Measurements from ENCODE around the gene ZNG1B. TPM values are rescaled to one million over a fixed set of nuclear protein-coding genes. Genes with fewer than 3 reads are reported as not detected.
"Not testable (repeated sequence)": the region's sequence is repeated elsewhere in the genome, so short reads cannot be mapped to it uniquely, and the experiment has no call there.

Gene ZNG1B
- total RNA-seq (2021; ENCODE audit: unreplicated experiment) (37.1 TPM), Bru-seq, nascent RNA (percentile 77 among the genes with signal in this experiment), BruChase-seq, experiment 1, labeled RNA remaining after a 2-hour chase (percentile 78 among the genes with signal in this experiment), BruChase-seq, experiment 2, labeled RNA remaining after a 6-hour chase (percentile 70 among the genes with signal in this experiment)
- polyA plus RNA-seq (2012; ENCODE audit: insufficient read length) = 27.4 TPM
- long read RNA-seq, transcript CBWD2-203 (14 exons, 1,665 nt) = minor isoform, 11 of 135 reads
- long read RNA-seq, transcript CBWD2-209 (3 exons, 880 nt) = minor isoform, 14 of 135 reads
- long read RNA-seq, transcript CBWD2-201 (15 exons, 1,812 nt) = major isoform, 88 of 135 reads
- long read RNA-seq, partial matches to known transcripts = 4 of 135 reads
- long read RNA-seq, other reads (novel, unspliced or antisense) = 13 of 135 reads

DNA sequence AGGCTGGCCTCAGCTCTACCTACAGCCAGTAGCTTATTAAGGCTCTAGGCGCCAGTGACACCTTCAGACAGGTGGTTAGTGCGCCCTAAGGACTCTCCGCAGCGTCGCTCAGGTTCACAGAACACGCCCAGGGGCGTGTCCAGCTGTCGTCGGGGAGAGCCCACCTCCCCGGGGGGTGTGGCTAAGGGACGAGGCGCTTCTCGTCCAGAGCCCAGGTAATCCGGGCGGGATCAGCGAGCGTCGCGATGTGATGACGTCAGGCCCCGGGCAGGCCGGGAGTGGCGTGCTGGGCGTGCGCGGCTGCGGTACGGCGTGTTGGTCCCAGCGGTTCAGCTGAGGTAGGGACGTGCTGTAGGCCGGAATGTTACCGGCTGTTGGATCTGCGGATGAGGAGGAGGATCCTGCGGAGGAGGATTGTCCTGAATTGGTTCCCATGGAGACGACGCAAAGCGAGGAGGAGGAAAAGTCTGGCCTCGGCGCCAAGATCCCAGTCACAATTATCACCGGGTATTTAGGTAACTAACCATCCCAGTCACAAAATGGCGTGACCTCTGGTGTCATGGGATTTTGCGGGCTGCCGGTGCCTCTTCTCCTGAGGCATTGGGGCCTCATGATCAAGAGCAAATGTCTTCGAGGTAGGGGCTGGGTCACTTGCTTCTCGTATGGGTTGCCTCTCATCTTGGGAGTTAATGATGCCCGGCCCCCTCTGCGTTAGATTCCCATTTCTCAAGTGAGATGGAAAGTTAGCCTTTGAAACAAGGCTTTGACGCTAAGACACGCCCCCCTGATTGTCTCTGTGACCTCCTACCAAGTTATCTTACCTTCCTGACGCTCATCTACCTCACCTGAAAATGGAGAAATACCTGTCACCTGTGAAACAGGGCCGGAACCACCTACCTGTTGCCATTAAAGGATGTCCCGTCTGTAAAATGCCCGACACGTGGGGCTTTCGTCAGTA is at the start of gene ZNG1B:
TSS of gene ZNG1B (plus strand) at position 184 of the 958 bp plus-strand sequence. CDS start at position 362, 178 bp downstream.
- intact Hi-C loops (cut with micrococcal nuclease; ENCODE audit: unreplicated experiment); H3K4me1 ChIP-seq (ENCODE audit: control insufficient read depth, insufficient read depth, low read length); DNase-seq (ENCODE audit: low read depth, low spot score); in situ Hi-C loops (cut with HindIII; ENCODE audit: low pct_unique_long_range_greater_than_20kb, low sequenced_read_pairs); H3K9me3 ChIP-seq (ENCODE audit: control insufficient read depth, insufficient read depth, low read depth, low read length); H3K27me3 ChIP-seq (ENCODE audit: control insufficient read depth, insufficient read depth, low read length); H3K36me3 ChIP-seq (ENCODE audit: control insufficient read depth, insufficient read depth, low read length); CTCF ChIA-PET; POLR2A ChIA-PET; ATAC-seq: not testable (repeated sequence)
- BruUV-seq (replicated peaks) = TSS peak; percentile 82
- Histone ChIP-seq H3K4me3 (ENCODE audit: low read depth in 2 of 2, low read length in 2 of 2) (peak within 1 kb of the TSS; percentile 53 to 55), H3K27ac (ENCODE audit: low read length) (peak within 1 kb of the TSS; percentile 61; the same call in 1 of the 2 replicates)

DNA sequence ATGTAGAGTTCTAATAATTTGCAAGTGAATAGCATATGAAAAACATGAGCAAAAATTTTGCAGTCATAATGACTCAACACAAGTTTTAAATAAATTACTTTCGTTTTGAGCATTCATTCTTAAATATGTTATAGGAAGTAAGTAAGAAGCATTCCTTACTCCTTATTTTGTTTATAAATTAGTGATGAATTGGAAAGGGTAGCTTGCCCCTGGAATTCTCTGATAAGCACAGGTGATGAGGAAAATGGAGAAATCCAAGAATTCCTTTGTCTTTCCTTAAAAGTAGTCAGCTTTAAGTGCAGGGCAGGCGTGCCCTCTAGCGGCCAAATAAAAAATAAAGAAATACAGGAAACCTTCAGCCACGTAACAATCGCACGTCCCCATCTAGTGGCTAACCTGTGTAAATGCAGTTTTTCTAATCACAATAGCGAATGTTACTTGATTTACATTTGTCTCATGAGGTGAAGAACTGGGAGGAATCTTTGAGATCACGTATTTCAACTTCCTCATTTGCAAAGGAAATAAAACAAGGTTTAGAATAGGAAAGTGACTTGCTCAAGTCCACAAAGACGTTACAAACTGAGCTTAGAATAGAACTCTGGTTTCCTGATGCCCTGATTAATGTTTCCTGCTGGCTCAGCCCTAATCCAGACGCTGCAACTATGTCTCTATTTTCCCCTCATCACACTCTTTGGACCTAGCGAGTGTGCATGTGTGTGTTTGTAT is 47.2 kb upstream of the ZNG1B start:
- no peaks in the 10 kb centered on the region for H3K36me3 ChIP-seq (ENCODE audit: control insufficient read depth, insufficient read depth, low read length)
- ChIA-PET CTCF (interaction anchor here (0.6 to 2.2 kb wide), 4 partner anchors 93 to 252 kb away, joined by 4 to 16 read pairs (median 8); no protein-coding TSS in a partner anchor), POLR2A (no interaction called here)
- no TSS peak for BruUV-seq (replicated peaks)
- intact Hi-C loops (cut with micrococcal nuclease; ENCODE audit: unreplicated experiment) = loop anchor here (5.0 kb wide), 1 partner anchor 253 kb away; no protein-coding TSS in a partner anchor
- H3K27me3 ChIP-seq (ENCODE audit: control insufficient read depth, insufficient read depth, low read length) = no peaks in the 10 kb centered on the region
- in situ Hi-C loops (cut with HindIII; ENCODE audit: low pct_unique_long_range_greater_than_20kb, low sequenced_read_pairs) = no loop called here
- H3K27ac ChIP-seq (ENCODE audit: low read length) = no peak overlapping the region
- H3K9me3 ChIP-seq (ENCODE audit: control insufficient read depth, insufficient read depth, low read depth, low read length) = no peaks in the 10 kb centered on the region
- H3K4me1 ChIP-seq (ENCODE audit: control insufficient read depth, insufficient read depth, low read length) = no peaks in the 10 kb centered on the region
- peak; percentile 81 for DNase-seq (ENCODE audit: low read depth, low spot score)
- no peak for TF ChIP-seq SIN3A (IDR thresholded peaks at IDR 0.05; ENCODE audit: borderline replicate concordance, insufficient read depth, low read depth, low read length)
- peak; percentile 95 for TF ChIP-seq CTCF (IDR thresholded peaks at IDR 0.05)
- ATAC-seq = peak; percentile 81
- H3K4me3 ChIP-seq (ENCODE audit: low read depth in 2 of 2, low read length in 2 of 2) = no peak overlapping the region

DNA sequence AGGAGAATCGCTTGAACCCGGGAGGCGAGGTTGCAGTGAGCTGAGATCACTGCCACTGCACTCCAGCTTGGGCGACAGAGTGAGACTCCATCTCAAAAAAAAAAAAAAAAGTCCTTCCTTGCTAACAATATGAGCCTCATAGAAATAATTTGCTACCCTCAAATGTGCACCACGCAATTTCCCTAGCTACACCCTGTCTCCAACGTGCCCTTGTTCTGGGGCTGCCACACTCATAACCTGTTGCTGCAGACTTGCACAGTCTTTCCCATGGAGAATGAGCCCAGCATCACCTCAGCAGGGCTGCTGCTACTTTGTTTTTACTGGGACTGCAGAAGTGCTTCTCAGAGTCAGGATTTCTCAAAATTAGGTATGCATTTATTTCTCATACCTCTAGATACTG is 46.4 kb upstream of the ZNG1B start:
- POLR2A ChIA-PET = no interaction called here
- in situ Hi-C loops (cut with HindIII; ENCODE audit: low pct_unique_long_range_greater_than_20kb, low sequenced_read_pairs) = no loop called here
- intact Hi-C loops (cut with micrococcal nuclease; ENCODE audit: unreplicated experiment) = loop anchor here (5.0 kb wide), 1 partner anchor 254 kb away; no protein-coding TSS in a partner anchor
- no TSS peak for BruUV-seq (replicated peaks)
- Histone ChIP-seq H3K27me3 (ENCODE audit: control insufficient read depth, insufficient read depth, low read length) (no peaks in the 10 kb centered on the region), H3K36me3 (ENCODE audit: control insufficient read depth, insufficient read depth, low read length) (no peaks in the 10 kb centered on the region), H3K9me3 (ENCODE audit: control insufficient read depth, insufficient read depth, low read depth, low read length) (no peaks in the 10 kb centered on the region), H3K27ac (ENCODE audit: low read length) (no peak overlapping the region), H3K4me3 (ENCODE audit: low read depth in 2 of 2, low read length in 2 of 2) (no peak overlapping the region), H3K4me1 (ENCODE audit: control insufficient read depth, insufficient read depth, low read length) (no peaks in the 10 kb centered on the region)
- ATAC-seq (0 out of 2 replicates have a peak, but pooled peaks have one; percentile 38), DNase-seq (ENCODE audit: low read depth, low spot score) (no peak)
- CTCF ChIA-PET = interaction anchor here (0.6 to 1.5 kb wide), 4 partner anchors 94 to 253 kb away, joined by 4 to 16 read pairs (median 4); no protein-coding TSS in a partner anchor
- TF ChIP-seq, protein P1, sequence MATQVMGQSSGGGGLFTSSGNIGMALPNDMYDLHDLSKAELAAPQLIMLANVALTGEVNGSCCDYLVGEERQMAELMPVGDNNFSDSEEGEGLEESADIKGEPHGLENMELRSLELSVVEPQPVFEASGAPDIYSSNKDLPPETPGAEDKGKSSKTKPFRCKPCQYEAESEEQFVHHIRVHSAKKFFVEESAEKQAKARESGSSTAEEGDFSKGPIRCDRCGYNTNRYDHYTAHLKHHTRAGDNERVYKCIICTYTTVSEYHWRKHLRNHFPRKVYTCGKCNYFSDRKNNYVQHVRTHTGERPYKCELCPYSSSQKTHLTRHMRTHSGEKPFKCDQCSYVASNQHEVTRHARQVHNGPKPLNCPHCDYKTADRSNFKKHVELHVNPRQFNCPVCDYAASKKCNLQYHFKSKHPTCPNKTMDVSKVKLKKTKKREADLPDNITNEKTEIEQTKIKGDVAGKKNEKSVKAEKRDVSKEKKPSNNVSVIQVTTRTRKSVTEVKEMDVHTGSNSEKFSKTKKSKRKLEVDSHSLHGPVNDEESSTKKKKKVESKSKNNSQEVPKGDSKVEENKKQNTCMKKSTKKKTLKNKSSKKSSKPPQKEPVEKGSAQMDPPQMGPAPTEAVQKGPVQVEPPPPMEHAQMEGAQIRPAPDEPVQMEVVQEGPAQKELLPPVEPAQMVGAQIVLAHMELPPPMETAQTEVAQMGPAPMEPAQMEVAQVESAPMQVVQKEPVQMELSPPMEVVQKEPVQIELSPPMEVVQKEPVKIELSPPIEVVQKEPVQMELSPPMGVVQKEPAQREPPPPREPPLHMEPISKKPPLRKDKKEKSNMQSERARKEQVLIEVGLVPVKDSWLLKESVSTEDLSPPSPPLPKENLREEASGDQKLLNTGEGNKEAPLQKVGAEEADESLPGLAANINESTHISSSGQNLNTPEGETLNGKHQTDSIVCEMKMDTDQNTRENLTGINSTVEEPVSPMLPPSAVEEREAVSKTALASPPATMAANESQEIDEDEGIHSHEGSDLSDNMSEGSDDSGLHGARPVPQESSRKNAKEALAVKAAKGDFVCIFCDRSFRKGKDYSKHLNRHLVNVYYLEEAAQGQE (IDR thresholded peaks at IDR 0.05; ENCODE audit: insufficient read depth in 1 of 2, low read depth in 2 of 2, low read length in 1 of 2) = no peak
- no peak for TF ChIP-seq TCF7L2 (IDR thresholded peaks at IDR 0.05; ENCODE audit: low read depth, low read length)
- no peak for TF ChIP-seq SIN3A (IDR thresholded peaks at IDR 0.05; ENCODE audit: borderline replicate concordance, insufficient read depth, low read depth, low read length)

All from Panc1 (cell line).